C4-2B (cell line): ENCODE results near the gene OTOG.

ENCODE experiments used
- ZFX ChIP-seq: fragments of 450-650 bp; IDR thresholded peaks from 2 replicates; pipeline ENCODE4 v1.6.1; 2017
- TF ChIP-seq, protein P1 (sequence below): fragments of 450-650 bp; conservative IDR thresholded peaks from 2 replicates; pipeline ENCODE4 v1.5.1; 2017; ENCODE audit warnings: mild to moderate bottlenecking

DNA sequence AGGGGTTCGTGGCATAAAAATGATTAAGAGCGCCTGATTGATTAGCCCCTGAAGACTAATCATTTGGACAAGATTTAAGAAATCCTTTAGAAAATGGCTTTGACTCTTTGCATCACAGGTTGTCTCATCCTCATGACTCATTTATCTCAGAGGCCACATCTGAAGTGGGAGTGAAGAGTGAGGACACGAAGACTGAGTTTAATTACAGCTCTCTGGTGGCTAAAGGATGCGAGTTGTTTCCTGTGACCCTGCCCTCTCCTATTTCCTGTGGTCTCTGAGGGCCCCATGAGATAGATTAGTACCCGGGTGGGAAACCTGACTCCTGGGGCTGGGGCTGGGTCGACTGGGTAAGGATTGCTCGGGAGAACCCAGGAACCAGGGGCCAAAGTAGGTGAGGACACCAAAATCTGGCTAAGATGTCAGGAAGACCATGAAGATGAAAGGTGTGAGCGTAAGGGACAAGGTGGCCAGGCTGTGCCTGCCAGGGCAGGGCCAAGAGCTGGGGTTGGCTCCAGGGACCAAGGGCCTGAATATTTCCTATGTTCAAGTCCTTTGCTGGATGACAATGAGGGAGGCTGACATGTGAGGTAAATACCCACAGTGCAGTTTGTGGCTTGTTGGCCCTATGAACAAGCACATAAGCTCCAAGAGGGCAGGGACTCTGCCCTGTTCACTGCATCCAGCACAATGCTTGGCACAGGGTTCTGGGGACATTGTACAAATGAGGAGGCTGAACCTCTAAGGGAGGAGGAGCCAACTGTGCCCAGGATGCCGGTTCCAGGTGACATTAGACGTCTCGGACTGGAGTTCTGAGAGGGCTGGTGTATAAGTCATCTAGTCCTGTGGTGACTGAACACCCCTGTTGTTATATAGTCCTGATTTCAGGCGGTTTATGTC, 3.6 kb downstream of the OTOG start:
- TF ChIP-seq, protein P1, sequence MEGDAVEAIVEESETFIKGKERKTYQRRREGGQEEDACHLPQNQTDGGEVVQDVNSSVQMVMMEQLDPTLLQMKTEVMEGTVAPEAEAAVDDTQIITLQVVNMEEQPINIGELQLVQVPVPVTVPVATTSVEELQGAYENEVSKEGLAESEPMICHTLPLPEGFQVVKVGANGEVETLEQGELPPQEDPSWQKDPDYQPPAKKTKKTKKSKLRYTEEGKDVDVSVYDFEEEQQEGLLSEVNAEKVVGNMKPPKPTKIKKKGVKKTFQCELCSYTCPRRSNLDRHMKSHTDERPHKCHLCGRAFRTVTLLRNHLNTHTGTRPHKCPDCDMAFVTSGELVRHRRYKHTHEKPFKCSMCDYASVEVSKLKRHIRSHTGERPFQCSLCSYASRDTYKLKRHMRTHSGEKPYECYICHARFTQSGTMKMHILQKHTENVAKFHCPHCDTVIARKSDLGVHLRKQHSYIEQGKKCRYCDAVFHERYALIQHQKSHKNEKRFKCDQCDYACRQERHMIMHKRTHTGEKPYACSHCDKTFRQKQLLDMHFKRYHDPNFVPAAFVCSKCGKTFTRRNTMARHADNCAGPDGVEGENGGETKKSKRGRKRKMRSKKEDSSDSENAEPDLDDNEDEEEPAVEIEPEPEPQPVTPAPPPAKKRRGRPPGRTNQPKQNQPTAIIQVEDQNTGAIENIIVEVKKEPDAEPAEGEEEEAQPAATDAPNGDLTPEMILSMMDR: no peak
- no peak for TF ChIP-seq ZFX
